ENCODE results near the gene MUC3A. TPM values are rescaled to one million over a fixed set of nuclear protein-coding genes. Genes with fewer than 3 reads are reported as not detected.
"Not testable (repeated sequence)": the region's sequence is repeated elsewhere in the genome, so short reads cannot be mapped to it uniquely, and the experiment has no call there.

MUC3A gene
- total RNA-seq, 1 experiment from 2014 or later, result 2.0 TPM

DNA sequence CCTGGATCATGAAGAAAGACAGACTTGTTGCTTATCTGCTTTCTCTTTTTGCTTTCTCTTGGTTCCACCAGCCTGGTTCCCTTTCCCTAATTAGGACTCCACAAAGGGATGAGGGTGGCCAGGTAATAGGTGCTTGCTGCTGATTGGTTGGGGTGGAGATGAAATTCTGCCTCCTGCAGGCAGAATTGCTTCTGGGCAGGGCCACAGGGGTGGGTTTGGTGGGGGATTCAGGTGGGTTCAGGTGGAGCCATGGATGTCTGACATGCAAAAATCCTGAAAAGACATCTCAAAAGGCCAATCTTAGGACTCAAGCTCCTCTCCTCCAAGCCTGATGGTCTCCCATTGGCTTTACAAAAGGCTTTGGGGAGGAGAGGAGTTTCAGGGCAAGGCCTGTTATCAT is 28.3 kb upstream of the MUC3A start:
- Histone ChIP-seq H3K4me1 (ENCODE audit: insufficient read depth, low read length, poor library complexity, severe bottlenecking) (no peaks in the 10 kb centered on the region), H3K36me3 (ENCODE audit: insufficient read depth, low read length, poor library complexity, severe bottlenecking) (no peaks in the 10 kb centered on the region), H3K4me3 (ENCODE audit: low read depth, low read length, poor library complexity, severe bottlenecking) (no peak overlapping the region), H3K9me3 (ENCODE audit: low read depth, low read length, poor library complexity, severe bottlenecking) (no peaks in the 10 kb centered on the region), H3K27ac (ENCODE audit: low read depth, low read length, poor library complexity, severe bottlenecking) (no peak overlapping the region), H3K27me3 (replicated peaks; ENCODE audit: insufficient read depth, low read depth, low read length, poor library complexity) (no peaks in the 10 kb centered on the region)
- intact Hi-C loops (cut with micrococcal nuclease; ENCODE audit: unreplicated experiment), result no loop called here
- ChIA-PET CTCF (interaction anchor here (0.6 kb wide), 1 partner anchor 26 kb away, joined by 4 read pairs; no protein-coding TSS in a partner anchor), POLR2A (ENCODE audit: low non-redundant PET) (no interaction called here)
- DNase-seq (ENCODE audit: low spot score), result no peak
- no TSS peak for BruUV-seq (replicated peaks)
- TF ChIP-seq, protein P1, sequence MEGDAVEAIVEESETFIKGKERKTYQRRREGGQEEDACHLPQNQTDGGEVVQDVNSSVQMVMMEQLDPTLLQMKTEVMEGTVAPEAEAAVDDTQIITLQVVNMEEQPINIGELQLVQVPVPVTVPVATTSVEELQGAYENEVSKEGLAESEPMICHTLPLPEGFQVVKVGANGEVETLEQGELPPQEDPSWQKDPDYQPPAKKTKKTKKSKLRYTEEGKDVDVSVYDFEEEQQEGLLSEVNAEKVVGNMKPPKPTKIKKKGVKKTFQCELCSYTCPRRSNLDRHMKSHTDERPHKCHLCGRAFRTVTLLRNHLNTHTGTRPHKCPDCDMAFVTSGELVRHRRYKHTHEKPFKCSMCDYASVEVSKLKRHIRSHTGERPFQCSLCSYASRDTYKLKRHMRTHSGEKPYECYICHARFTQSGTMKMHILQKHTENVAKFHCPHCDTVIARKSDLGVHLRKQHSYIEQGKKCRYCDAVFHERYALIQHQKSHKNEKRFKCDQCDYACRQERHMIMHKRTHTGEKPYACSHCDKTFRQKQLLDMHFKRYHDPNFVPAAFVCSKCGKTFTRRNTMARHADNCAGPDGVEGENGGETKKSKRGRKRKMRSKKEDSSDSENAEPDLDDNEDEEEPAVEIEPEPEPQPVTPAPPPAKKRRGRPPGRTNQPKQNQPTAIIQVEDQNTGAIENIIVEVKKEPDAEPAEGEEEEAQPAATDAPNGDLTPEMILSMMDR (conservative IDR thresholded peaks at IDR 0.05; ENCODE audit: low read depth, low read length), result no peak
- TF ChIP-seq EZH2 (IDR thresholded peaks at IDR 0.05; ENCODE audit: borderline replicate concordance, low read depth, low read length, poor library complexity, severe bottlenecking), result no peak

- H3K27ac ChIP-seq (ENCODE audit: low read depth, low read length, poor library complexity, severe bottlenecking); H3K4me1 ChIP-seq (ENCODE audit: insufficient read depth, low read length, poor library complexity, severe bottlenecking); H3K27me3 ChIP-seq (replicated peaks; ENCODE audit: insufficient read depth, low read depth, low read length, poor library complexity); DNase-seq (ENCODE audit: low spot score); CTCF ChIA-PET; H3K4me3 ChIP-seq (ENCODE audit: low read depth, low read length, poor library complexity, severe bottlenecking); intact Hi-C loops (cut with micrococcal nuclease; ENCODE audit: unreplicated experiment); H3K36me3 ChIP-seq (ENCODE audit: insufficient read depth, low read length, poor library complexity, severe bottlenecking); H3K9me3 ChIP-seq (ENCODE audit: low read depth, low read length, poor library complexity, severe bottlenecking); POLR2A ChIA-PET (ENCODE audit: low non-redundant PET); BruUV-seq (replicated peaks): not testable (repeated sequence)
Measured at GRCh38 chr7:100923616-100924015, 25.7 kb upstream of the MUC3A start.

GRCh38 chr7:100929808-100930174 is 19.5 kb upstream of the MUC3A start:
- intact Hi-C loops (cut with micrococcal nuclease; ENCODE audit: unreplicated experiment), result no loop called here
- TF ChIP-seq, protein P1 (conservative IDR thresholded peaks at IDR 0.05; ENCODE audit: low read depth, low read length), result no peak
- no peak for TF ChIP-seq EZH2 (IDR thresholded peaks at IDR 0.05; ENCODE audit: borderline replicate concordance, low read depth, low read length, poor library complexity, severe bottlenecking)
- H3K4me3 ChIP-seq (ENCODE audit: low read depth, low read length, poor library complexity, severe bottlenecking), result no peak overlapping the region
- CTCF ChIA-PET, result no interaction called here
- H3K27me3 ChIP-seq (replicated peaks; ENCODE audit: insufficient read depth, low read depth, low read length, poor library complexity), result no peaks in the 10 kb centered on the region
- BruUV-seq (replicated peaks), result no TSS peak
- no peak for DNase-seq (ENCODE audit: low spot score)
- H3K4me1 ChIP-seq (ENCODE audit: insufficient read depth, low read length, poor library complexity, severe bottlenecking), result no peaks in the 10 kb centered on the region
- H3K27ac ChIP-seq (ENCODE audit: low read depth, low read length, poor library complexity, severe bottlenecking), result no peak overlapping the region
- POLR2A ChIA-PET (ENCODE audit: low non-redundant PET), result no interaction called here
- no peaks in the 10 kb centered on the region for H3K36me3 ChIP-seq (ENCODE audit: insufficient read depth, low read length, poor library complexity, severe bottlenecking)
- H3K9me3 ChIP-seq (ENCODE audit: low read depth, low read length, poor library complexity, severe bottlenecking), result no peaks in the 10 kb centered on the region

DNA sequence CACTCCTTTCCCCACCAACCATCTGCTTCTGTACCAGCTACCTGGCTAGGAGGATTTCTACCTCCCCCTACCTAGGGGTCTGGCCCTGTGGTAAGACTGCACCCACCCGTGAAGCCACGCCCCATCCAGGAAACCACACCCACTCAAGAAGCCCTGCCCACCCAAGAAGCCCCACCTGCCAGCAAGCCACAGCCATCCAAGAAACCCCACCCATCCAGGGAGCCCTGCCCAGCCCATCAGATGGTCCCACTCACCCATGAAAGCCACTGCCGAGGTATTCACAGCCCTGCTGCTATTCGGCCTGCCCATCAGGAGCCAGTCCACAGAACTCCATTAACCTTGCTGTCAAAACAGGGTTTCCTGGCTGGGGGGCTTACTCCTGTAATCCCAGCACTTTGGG is 15.6 kb upstream of the MUC3A start:
- Histone ChIP-seq H3K36me3 (ENCODE audit: insufficient read depth, low read length, poor library complexity, severe bottlenecking) (no peaks in the 10 kb centered on the region), H3K4me3 (ENCODE audit: low read depth, low read length, poor library complexity, severe bottlenecking) (no peak overlapping the region), H3K4me1 (ENCODE audit: insufficient read depth, low read length, poor library complexity, severe bottlenecking) (no peaks in the 10 kb centered on the region), H3K9me3 (ENCODE audit: low read depth, low read length, poor library complexity, severe bottlenecking) (no peaks in the 10 kb centered on the region), H3K27ac (ENCODE audit: low read depth, low read length, poor library complexity, severe bottlenecking) (no peak overlapping the region), H3K27me3 (replicated peaks; ENCODE audit: insufficient read depth, low read depth, low read length, poor library complexity) (no peaks in the 10 kb centered on the region)
- ChIA-PET POLR2A (ENCODE audit: low non-redundant PET) (no interaction called here), CTCF (no interaction called here)
- intact Hi-C loops (cut with micrococcal nuclease; ENCODE audit: unreplicated experiment), result no loop called here
- no TSS peak for BruUV-seq (replicated peaks)
- DNase-seq (ENCODE audit: low spot score), result no peak
- no peak for TF ChIP-seq EZH2 (IDR thresholded peaks at IDR 0.05; ENCODE audit: borderline replicate concordance, low read depth, low read length, poor library complexity, severe bottlenecking)
- TF ChIP-seq, protein P1 (conservative IDR thresholded peaks at IDR 0.05; ENCODE audit: low read depth, low read length), result no peak

DNA sequence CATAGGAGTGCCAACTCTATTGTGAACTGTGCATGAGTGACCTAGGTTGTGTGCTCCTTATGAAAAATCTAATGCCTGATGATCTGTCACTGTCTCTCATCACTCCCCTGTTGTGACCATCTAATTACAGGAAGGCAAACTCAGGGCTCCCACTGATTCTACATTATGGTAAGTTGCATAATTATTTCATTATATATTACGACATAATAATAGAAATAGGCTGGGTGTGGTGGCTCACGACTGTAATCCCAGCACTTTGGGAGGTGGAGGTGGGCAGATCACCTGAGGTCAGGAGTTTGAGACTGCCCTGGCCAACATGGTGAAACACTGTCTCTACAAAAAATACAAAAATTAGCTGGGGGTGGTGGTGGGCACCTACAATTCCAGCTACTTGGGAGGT is 14.0 kb upstream of the MUC3A start:
- CTCF ChIA-PET; BruUV-seq (replicated peaks): not testable (repeated sequence)

GRCh38 chr7:100936167-100936566 is 13.2 kb upstream of the MUC3A start:
- H3K4me1 ChIP-seq (ENCODE audit: insufficient read depth, low read length, poor library complexity, severe bottlenecking); H3K9me3 ChIP-seq (ENCODE audit: low read depth, low read length, poor library complexity, severe bottlenecking); DNase-seq (ENCODE audit: low spot score); CTCF ChIA-PET; H3K27ac ChIP-seq (ENCODE audit: low read depth, low read length, poor library complexity, severe bottlenecking); H3K4me3 ChIP-seq (ENCODE audit: low read depth, low read length, poor library complexity, severe bottlenecking); BruUV-seq (replicated peaks); H3K36me3 ChIP-seq (ENCODE audit: insufficient read depth, low read length, poor library complexity, severe bottlenecking); H3K27me3 ChIP-seq (replicated peaks; ENCODE audit: insufficient read depth, low read depth, low read length, poor library complexity); intact Hi-C loops (cut with micrococcal nuclease; ENCODE audit: unreplicated experiment); POLR2A ChIA-PET (ENCODE audit: low non-redundant PET): not testable (repeated sequence)

More for the DNA sequence above, 14.0 kb upstream of the MUC3A start:
- DNase-seq (ENCODE audit: low spot score); intact Hi-C loops (cut with micrococcal nuclease; ENCODE audit: unreplicated experiment); H3K4me3 ChIP-seq (ENCODE audit: low read depth, low read length, poor library complexity, severe bottlenecking); H3K36me3 ChIP-seq (ENCODE audit: insufficient read depth, low read length, poor library complexity, severe bottlenecking); H3K9me3 ChIP-seq (ENCODE audit: low read depth, low read length, poor library complexity, severe bottlenecking); H3K4me1 ChIP-seq (ENCODE audit: insufficient read depth, low read length, poor library complexity, severe bottlenecking); H3K27me3 ChIP-seq (replicated peaks; ENCODE audit: insufficient read depth, low read depth, low read length, poor library complexity); H3K27ac ChIP-seq (ENCODE audit: low read depth, low read length, poor library complexity, severe bottlenecking); POLR2A ChIA-PET (ENCODE audit: low non-redundant PET): not testable (repeated sequence)
